NCI-H524 treated with DMSO at 0.1 percent for 48 hours (cell line): Measurements from ENCODE around the gene ADNP2.

Experiments
- DNase-seq: peaks from one replicate; lab custom pipeline; 2025; lab: John Stamatoyannopoulos, UW

ADNP2 gene

GRCh38 chr18:80172056-80172455 lies 63.0 kb downstream of the ADNP2 start:
- no peak for DNase-seq

- DNase-seq, result no peak
These were observed 64.0 kb downstream of the ADNP2 start for GRCh38 chr18:80173060-80173459.

- DNase-seq, result no peak
These were observed 66.6 kb downstream of the ADNP2 start for GRCh38 chr18:80175451-80176204.

- DNase-seq, result no peak
These were observed 67.4 kb downstream of the ADNP2 start for GRCh38 chr18:80176334-80177073.

GRCh38 chr18:80177128-80177527 lies 68.1 kb downstream of the ADNP2 start:
- DNase-seq, result no peak

- no peak for DNase-seq
These were observed 70.1 kb downstream of the ADNP2 start for GRCh38 chr18:80178935-80179818.

GRCh38 chr18:80179857-80180558 lies 70.9 kb downstream of the ADNP2 start:
- DNase-seq, result no peak

GRCh38 chr18:80180778-80181564 lies 71.9 kb downstream of the ADNP2 start:
- DNase-seq, result no peak

- no peak for DNase-seq
These were observed 72.8 kb downstream of the ADNP2 start for GRCh38 chr18:80181642-80182461.

GRCh38 chr18:80182855-80183254 lies 73.8 kb downstream of the ADNP2 start:
- DNase-seq, result no peak

- no peak for DNase-seq
These were observed 74.4 kb downstream of the ADNP2 start for GRCh38 chr18:80183273-80184050.

- no peak for DNase-seq
These were observed 75.2 kb downstream of the ADNP2 start for GRCh38 chr18:80184243-80184772.

- no peak for DNase-seq
These were observed 76.5 kb downstream of the ADNP2 start for GRCh38 chr18:80185545-80185944.

- DNase-seq, result no peak
These were observed 79.0 kb downstream of the ADNP2 start for GRCh38 chr18:80187956-80188642.

GRCh38 chr18:80188643-80189530 lies 79.8 kb downstream of the ADNP2 start:
- no peak for DNase-seq

- DNase-seq, result no peak
These were observed 80.4 kb downstream of the ADNP2 start for GRCh38 chr18:80189531-80189865.
